CD4-positive, alpha-beta T cell treated with Interleukin-21 for 1 hour (primary cell): ENCODE measurements around the gene SEC62.
A peak's percentile ranks its signal among the peaks of the same experiment; 100 is the strongest.

Source experiments
- DNase-seq: peaks from one replicate; pipeline ENCODE4 v3.0.0-alpha.2; 2020

SEC62 gene, protein sequence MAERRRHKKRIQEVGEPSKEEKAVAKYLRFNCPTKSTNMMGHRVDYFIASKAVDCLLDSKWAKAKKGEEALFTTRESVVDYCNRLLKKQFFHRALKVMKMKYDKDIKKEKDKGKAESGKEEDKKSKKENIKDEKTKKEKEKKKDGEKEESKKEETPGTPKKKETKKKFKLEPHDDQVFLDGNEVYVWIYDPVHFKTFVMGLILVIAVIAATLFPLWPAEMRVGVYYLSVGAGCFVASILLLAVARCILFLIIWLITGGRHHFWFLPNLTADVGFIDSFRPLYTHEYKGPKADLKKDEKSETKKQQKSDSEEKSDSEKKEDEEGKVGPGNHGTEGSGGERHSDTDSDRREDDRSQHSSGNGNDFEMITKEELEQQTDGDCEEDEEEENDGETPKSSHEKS

DNA sequence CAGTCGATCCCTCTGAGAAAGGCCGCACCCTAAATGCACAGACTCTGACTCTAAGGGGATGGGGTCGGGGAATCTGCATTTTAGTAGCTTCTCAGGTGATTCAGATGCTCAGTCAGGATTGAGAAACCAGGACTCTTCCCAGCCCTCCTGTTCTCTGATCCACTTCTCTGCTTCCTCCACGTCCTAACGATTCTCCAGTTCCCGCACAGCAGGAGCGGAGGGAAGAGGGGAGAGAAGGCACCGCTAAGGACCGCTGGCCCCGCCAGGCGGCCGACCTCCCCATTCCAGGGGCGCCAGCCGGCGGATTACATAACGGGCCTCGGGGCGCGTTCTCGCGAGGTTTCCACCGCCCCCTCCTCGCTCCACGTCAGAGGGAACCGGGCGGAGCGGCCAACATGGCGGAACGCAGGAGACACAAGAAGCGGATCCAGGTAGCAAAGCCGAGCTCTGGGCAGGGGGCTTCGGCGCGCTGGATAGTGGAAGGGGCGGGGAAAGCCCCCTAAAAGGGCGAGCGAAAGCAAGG is at the start of gene SEC62:
TSS of gene SEC62 (plus strand) at position 380 of the 523 bp plus-strand sequence. CDS start at position 396, 16 bp downstream.
- DNase-seq = peak; percentile 94

DNA sequence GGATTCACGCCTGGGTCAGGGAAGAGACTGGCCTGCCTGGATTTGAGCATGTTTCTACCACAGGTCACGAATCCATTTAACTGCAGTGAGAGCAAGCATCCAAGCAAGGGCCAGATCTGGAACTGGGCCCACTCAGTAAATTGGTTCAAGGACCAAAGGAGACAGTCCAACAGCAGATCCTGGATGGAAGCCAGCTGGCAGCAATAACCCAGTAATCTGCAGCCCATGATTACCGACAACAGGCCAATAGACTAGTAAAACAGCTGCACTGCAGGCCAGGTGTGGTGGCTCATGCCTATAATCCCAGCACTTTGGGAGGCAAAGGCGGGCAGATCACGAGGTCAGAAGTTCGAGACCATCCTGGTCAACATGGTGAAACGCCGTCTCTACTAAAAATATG is 43.4 kb upstream of the SEC62 start:
- DNase-seq = no peak

DNA sequence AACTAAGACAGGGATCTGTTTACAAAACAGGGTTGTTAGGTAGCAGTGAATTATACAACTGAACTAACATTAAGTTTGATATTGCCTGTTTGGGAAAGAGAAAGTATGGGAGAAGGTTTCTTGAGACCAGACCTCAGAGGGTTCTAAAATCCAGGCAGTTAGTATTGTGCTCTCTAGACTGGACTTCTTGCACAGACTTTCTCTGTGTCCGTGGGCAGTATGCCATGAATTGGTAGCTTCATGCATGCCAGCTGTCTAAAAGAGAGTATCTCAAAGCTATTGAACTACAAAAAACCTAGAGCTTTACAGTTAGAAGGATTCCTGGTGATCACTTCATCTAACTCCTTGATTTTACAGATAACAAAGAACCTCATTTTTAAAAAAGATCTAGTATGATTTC is 42.8 kb upstream of the SEC62 start:
- DNase-seq = no peak

DNA sequence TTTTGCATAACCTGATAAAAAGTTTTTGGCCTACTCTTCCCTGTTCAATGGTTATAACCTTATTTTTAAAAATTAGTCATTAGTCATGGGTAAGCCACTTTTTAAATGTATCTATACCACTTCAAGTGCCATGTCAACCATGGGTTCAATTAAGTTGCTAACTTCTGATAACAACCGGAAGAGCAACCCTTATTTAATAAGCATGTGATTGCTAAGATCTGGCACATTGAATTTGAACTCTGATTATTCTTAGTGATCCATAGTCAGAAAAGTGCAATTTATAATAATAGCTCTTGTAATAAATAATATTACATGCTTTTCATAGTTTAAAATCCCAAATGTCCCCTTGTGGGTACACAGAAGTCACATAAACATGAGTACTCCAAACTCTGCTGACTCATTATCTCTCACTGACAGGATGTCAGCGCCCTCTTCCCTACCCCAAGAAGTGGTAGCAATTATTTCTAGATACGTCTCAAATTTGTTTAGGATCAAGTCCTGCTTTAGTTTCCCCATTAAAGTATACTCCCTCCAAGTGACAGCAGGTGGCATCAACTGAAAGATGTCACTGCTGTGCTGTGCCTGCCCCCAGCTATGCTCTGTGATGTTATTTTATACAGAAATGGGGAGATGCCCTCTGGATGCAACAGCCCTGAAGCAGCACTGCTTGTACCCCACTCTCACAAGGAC is 36.6 kb upstream of the SEC62 start:
- no peak for DNase-seq

DNA sequence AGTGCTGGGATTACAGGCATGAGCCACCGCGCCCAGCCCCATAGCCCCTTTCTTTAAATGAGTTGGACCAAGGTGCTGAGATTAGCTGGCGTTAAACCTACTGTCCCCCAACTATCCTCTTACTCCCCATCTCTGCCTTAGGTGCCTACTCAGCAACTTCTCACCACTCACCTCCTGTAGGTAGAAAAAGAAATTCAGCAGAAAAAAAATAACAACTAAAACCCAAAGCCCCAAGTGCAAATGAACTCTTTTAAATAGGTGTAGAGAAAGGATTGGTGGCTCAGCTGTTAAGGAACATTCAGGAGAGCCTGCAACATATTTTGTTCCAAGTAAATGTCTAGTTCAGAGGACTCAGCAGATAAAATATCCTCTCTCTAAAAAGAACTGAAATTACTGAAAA is 35.8 kb upstream of the SEC62 start:
- DNase-seq = no peak

DNA sequence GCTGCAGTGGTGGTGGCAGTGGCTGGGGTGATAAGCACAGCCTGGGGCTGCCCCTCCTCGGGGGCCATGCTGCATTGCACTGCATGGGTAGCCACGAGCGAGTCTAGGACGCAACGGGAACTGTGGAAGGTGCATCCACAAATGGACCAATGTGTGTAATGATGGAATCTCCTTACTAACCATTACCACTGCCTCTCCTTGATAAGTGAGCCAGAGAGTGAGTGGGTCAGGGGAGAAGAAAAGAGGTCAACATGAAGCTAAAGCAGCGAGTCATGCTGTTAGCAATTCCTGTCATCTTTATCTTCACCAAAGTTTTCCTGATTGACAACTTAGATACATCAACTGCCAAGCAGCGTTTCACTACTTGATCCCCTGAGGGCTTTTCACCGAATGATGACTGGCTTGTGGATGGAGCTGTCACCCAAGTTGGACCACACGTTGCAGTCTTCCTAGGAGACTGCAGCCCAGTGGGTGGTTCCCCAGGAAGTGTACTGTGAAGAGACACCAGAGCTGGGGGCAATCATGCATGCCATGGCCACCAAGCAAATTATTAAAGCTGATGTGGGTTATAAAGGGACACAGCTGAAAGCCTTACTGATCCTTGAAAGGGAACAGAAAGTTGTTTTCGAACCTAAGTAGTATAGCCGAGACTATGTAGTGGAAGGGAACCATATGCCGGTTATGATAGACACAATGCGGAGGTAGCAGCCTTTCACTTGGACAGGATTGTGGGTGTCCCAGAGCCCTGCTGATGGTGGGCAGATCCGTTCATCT is 34.7 kb upstream of the SEC62 start:
- DNase-seq = no peak

DNA sequence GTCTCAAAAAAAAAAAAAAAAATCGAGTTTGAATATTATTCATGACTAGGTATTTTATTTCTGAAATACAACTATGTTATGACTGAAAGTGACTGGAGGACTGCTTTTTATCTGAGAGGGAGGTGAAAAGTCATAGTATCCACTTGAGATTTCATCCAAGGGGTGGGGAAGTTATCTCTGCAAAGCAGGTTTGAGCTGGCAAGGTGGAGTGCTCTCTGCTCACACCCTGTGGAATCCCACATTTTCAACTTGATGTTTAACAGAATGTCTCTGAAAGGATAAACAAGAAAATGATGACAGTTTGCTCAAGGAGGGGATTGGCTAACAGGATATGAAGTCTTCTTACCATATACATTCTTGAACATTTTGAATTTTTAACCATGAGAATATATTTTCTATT is 27.3 kb upstream of the SEC62 start:
- DNase-seq = no peak

DNA sequence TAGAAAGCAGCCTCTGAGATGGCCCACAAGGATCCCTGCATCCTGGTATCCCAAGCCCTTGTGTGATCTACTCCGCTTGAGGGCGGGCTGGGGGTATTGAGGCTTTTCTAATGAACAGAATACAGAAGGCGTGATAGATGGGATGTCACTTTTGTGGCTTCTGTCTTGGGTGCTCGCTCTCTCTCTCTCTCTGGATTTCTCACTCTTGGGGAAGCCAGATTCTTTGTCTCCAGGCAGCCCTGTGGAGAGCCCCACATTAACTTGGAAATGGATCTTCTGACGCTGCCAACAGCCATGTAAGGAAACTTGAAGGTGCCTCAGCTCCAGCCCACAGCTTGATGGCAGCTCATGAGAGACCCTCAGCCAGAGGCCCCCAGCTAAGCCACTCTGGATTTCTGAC is 26.9 kb upstream of the SEC62 start:
- no peak for DNase-seq

DNA sequence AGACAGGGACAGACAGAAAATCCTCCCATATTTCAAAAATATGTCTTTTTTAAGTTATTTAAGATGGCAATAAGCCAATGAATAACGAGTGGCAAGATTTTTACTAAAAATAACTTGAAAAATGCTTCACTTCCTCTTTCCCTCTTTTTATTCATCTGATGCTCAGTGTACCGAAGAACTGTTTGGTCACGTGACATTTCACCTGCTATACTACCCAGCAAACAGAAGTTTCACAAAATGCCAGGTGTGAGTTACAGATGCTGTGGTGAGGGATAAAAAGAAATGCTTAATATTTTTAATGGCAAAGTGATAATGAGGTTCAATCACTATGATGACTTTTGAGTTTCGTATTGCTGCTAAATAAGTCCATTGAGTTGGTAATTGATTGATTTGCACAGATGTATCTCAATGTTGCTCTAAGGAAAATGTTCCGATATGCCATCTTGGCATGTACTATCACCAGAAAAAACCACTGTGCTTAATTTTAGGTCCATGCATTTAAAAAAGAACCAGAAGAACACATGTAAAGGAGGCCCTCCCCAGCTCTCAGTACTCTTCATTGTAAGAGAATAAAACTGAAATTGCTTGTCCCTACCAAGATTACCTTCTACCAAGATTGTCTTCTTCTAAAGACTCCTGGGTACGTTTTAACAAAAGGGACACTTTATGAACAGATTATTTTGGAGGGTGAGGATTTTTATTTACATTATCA is 26.0 kb upstream of the SEC62 start:
- DNase-seq = no peak

DNA sequence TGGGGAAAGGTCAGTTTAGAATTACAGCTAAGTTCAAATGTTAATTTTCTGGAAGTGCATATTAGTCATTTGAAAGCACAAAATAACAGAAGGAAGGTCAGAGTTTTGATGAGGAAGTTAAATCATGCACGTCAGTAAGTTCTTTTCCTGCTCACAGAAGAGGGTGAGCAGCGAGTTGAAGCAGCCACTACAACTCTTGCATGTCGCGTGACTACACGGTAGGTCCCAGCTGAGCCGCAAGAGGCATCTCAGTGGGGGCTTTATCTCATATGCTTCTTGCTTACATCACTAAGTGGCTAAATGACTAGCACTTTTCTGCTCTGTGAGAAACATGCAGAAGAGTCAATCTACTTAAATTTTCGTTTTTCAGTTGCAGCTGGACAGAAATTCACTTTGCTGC is 21.3 kb upstream of the SEC62 start:
- no peak for DNase-seq

DNA sequence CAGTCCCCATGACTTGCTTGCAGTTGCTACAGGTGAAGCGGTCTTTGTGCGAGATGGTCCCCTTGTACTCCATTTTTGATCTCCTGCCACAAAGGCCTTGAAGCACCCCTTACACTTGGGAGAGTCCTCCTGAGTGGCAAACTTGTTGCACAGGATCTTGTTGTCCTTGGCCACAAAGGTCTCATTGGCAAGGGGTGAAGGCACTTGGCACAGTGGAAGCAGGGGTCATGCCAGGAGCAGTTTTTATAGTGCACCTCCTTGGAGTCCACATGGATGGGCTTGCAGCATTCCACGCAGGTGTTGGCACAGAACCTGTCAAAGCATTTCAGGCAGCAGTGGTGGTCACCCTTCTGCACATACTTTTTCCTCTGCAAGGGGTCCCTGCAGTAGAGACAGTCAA is 20.3 kb upstream of the SEC62 start:
- DNase-seq = no peak

DNA sequence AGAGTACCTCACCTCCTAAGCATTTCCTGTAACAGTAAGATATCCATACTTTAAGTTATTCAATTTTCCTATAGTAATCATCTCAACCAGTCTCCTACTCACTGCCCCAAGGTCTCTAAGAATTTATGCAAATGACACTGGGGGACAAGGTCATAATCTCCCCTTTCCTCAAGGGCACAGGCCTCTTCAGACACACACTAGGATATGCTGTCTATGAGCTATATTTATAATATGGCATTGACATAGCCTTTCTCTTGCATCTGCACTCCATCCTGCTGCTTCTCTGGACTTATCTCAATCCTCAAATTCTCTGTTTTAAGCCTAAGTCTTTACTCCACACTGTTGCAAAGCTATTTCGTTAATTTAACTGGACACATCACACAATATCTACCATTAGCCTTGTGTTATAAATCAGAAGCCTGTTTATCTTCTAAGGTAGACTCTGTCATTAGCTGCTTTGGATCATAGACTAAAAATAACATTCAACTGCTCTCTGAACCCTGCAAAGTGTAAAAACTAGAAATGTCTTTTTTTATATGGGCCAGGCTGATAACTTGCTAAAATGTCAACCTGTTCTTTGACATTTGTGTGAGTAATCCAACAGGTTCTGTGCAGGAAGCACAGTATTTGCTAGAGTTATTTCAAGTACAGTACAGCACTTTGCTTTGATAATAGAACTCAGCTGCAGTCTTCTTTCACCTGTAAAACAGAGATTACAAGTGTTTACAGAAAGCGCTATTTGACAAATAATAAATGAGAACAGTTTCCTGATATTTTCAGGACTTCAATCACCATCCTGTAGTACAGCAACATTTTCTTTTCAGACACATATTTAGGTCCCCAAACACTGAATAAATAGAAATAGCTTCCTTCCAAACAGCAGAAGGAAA is 17.8 kb upstream of the SEC62 start:
- DNase-seq = no peak

DNA sequence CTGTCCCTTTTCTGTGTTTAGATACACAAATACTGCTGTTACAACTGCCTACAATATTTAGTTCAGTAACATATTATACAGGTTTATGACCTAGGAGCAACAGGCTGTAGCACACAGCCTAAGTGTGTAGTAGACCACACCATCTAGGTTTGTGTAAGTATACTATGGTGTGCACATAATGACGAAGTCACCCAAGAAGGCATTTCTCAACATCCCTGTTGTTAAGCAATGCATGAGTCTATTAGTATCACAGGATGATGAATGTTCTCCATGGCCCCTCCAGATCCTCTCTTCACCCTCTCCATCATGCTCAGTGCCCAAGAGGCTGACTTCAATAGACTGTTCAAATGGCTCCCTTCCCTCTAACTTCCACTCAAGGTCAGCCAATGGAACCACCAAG is 14.6 kb upstream of the SEC62 start:
- no peak for DNase-seq

DNA sequence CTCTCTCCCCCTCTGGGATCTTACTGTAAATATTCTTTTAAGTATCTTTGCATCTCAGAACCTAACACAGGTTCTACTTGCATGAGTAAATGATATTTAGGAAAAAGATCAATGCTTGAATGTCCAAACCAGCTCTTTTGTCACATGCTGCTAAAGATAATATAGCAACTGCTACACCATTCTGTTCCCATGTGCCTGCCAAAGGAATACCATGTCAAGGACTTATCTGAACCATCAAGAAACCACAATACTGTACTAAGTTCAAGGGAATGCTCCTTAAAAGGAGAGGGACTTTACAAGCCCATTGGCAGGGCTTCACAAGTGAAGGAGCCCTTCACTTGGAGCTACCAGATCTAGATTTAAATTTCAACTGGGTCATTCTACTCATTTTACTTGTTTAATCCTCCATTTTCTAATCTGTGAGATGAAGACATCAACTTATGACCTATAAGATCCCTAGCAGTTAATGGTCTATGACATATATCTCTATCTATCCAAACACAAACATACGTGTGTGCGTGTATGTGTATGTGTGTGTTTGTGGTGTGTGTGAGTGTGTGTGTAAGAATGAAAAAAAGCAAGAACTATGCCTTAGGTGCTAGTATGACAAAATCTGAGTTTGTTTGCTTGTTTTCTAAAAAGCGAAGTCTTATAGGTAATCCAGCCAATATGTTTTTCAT is 13.0 kb upstream of the SEC62 start:
- no peak for DNase-seq

DNA sequence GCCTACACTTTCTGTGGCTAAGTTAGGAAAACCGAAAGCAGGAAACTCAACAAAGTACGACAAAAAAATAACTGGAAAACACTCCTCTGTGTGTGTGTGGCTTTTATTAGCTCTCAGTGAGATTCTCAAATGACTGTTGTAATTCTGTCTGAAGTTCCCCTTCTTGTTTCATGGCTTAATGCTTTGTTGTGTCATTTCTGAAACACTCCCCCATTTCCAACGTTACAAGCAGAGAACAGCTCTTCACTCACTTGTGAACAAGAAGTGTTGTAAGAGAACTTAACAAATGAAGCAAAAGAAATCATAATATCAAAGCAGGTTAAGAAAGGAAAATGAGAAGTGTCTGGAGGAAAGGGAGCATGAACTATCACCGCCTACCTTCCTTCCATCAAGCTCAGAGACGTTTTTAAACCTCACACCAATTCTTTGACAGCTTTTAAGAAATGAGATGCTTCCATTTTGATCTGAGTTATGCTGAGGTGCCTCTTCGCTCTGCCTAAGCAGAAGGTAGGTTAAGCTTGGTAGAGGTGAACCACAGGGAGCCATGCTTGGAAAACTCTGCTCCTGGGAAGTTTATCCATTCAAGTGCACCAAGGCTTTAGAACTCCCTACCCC is 12.4 kb upstream of the SEC62 start:
- no peak for DNase-seq

DNA sequence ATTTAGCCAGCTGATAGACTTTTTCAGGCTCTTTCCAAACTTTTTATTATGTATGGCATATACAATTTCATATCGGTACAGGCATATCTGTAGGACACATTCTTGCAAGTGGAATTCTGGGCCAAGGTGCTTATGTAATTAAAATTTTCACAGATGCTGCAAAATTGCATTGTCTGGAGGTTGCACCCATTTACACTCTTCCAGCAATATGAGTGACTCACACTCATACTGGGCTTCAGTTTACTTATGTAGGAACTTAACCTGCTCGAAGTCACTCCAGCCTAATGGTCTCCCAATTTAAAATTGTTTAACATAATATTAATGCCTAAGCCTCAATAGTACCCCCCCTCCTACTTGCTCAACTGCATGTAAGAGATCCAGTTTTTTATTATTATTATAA is 11.2 kb upstream of the SEC62 start:
- DNase-seq = no peak

DNA sequence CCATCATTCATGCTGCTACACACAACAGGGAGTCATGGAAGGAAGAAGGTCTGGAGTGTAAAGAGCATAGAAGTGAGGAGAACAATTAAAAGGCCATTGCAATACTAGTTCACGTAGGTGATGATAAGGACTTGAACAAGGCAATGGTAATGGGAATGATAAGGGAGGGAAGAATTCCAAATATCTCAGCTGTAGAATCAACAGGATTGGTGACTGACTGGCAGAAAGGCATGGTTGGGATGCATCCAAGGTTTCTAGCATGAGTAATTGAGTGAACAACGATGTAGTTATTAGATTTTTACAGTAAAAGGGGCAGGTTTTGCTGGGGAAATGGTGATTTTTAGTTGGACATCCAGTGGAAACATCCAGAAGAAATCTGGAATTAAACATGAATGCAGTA is 2.4 kb upstream of the SEC62 start:
- DNase-seq = no peak

DNA sequence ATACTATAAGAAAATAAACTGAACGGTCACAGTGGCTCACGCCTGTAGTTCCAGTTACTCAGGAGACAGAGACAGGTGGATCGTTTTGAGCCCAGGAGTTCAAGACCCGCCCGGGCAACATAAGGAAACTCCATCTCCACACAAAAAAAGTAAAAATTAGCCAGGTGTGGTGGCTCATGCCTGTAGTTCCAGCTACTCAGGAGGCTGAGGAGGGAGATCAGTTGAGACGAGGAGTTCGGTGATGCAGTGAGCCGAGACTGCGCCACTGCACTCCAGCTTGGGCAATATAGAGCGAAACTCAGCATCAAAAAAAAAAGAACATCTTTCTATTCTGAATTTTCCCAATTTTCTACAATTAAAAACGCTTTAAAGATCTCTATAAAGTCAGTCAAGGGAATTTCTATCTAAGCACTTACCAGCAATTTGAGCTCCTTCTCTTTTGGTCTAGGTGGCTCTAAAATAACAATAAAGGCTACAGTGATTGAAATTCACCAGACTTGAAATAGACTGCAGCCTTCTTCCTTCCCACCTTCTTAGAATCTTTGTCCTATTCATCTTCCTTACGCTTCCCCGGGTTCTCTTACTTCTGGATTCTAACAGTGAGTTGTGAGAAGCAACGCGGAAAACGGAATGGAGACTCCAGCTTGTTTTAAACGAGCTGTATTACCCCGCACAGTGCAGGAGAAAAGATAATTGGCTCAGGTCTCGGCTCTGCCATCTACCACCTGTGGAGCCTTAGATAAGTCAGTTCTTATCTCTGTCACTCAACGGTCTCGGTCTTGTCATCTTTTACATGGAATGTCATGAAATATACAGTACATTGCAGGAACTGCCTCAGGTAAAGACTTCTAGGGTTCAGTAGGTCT is 812 bp upstream of the SEC62 start:
- DNase-seq = no peak
